A549 (cell line): Measurements from ENCODE around the gene SLC25A5. TPM values are rescaled to one million over a fixed set of nuclear protein-coding genes. Genes with fewer than 3 reads are reported as not detected.

Experiments
- ATAC-seq, 2 experiments: fragments of 200-7000 bp in 1 of 2; fragments of >200 bp in 1 of 2; cut with Nextera tagmentation in 1 of 2; cut with Tn5 transposase in 1 of 2; 3 replicates each; pipeline versions ENCODE4 v1.8.0 to v1.9.1; 2018 to 2020; ENCODE audit warnings: mild to moderate bottlenecking in 1 of 2, moderate library complexity in 1 of 2
- CTCF ChIA-PET: fragments of 300-600 bp; sonication (Branson Sonifier 250); formaldehyde crosslinking; extraction: SDS; loops from one replicate; lab custom pipeline; 2021; ENCODE audit warnings: antibody characterized with exemption, inconsistent platforms; lab: Yijun Ruan, JAX
- POLR2A ChIA-PET: fragments of 350-600 bp; formaldehyde crosslinking; extraction: SDS; loops from one replicate; lab custom pipeline; 2021; ENCODE audit warnings: antibody characterized with exemption, inconsistent platforms; lab: Yijun Ruan, JAX
- DNase-seq, 2 experiments: peaks; one replicate each; pipeline versions ENCODE4 v3.0.0 to v3.0.0-alpha.2; 2011 to 2016; ENCODE audit warnings: low read depth in 1 of 2, low spot score in 1 of 2
- FAIRE-seq: peaks from 2 replicates; lab custom pipeline; 2011; peaks lifted over from hg19 to GRCh38; lab: Jason Lieb, UNC
- H3K27ac ChIP-seq, 2 experiments: fragments of >200 bp; sonication (Bioruptor Twin); formaldehyde crosslinking; 3 replicates each; pipeline ENCODE4 v1.5.1; 2016 to 2017
- H3K4me1 ChIP-seq: fragments of >200 bp; sonication (Bioruptor Twin); formaldehyde crosslinking; 3 replicates; pipeline ENCODE4 v1.6.1; 2016
- H3K4me2 ChIP-seq: fragments of >200 bp; sonication (Bioruptor Twin); formaldehyde crosslinking; 3 replicates; pipeline ENCODE4 v1.6.1; 2016
- H3K4me3 ChIP-seq: fragments of >200 bp; sonication (Bioruptor Twin); formaldehyde crosslinking; 3 replicates; pipeline ENCODE4 v1.5.1; 2016
- H3K9me3 ChIP-seq: fragments of >200 bp; sonication (Bioruptor Twin); formaldehyde crosslinking; 3 replicates; pipeline ENCODE4 v1.6.1; 2016
- BCL3 ChIP-seq: fragments of >200 bp; sonication (Bioruptor Twin); formaldehyde crosslinking; IDR thresholded peaks from 3 replicates; pipeline ENCODE4 v1.6.1; 2016
- BHLHE40 ChIP-seq: IDR thresholded peaks from 2 replicates; pipeline ENCODE4 v1.6.1; 2012; ENCODE audit warnings: low read depth, low read length, inconsistent platforms
- CBX2 ChIP-seq: fragments of 200-600 bp; sonication (generic); IDR thresholded peaks from 2 replicates; pipeline ENCODE4 v1.6.1; 2016; ENCODE audit warnings: low read depth, mild to moderate bottlenecking, borderline replicate concordance
- CHD4 ChIP-seq: fragments of 200-600 bp; sonication (generic); IDR thresholded peaks from 2 replicates; pipeline ENCODE4 v1.6.1; 2016; ENCODE audit warnings: antibody characterized with exemption, mild to moderate bottlenecking, borderline replicate concordance
- E2F6 ChIP-seq: IDR thresholded peaks from 2 replicates; pipeline ENCODE4 v1.6.1; 2012; ENCODE audit warnings: low read depth, borderline replicate concordance
- ESRRA ChIP-seq: fragments of 150-350 bp; IDR thresholded peaks from 2 replicates; pipeline ENCODE4 v1.6.1; 2014; ENCODE audit warnings: mild to moderate bottlenecking, low read length, borderline replicate concordance
- FOSL2 ChIP-seq, 2 experiments: fragments of 450-650 bp in 1 of 2; fragments of >200 bp in 1 of 2; sonication (Bioruptor Twin) in 1 of 2; formaldehyde crosslinking; IDR thresholded peaks; 2 replicates each; pipeline versions ENCODE4 v1.5.0 to v1.6.1; 2016 to 2020; ENCODE audit warnings: mild to moderate bottlenecking in 1 of 2, moderate library complexity in 1 of 2
- HDAC2 ChIP-seq: fragments of 200-600 bp; sonication (generic); IDR thresholded peaks from 2 replicates; pipeline ENCODE4 v1.6.1; 2016
- HEYL ChIP-seq: fragments of 250-450 bp; sonication (Bioruptor Pico); IDR thresholded peaks from 2 replicates; pipeline ENCODE4 v1.8.0; 2021; ENCODE audit warnings: mild to moderate bottlenecking, moderate library complexity
- JUN ChIP-seq, 2 experiments: fragments of >200 bp; sonication (Bioruptor Twin); formaldehyde crosslinking; IDR thresholded peaks; 2 replicates in 1 of 2; 3 replicates in 1 of 2; pipeline ENCODE4 v1.6.1; 2016 to 2017
- KDM5A ChIP-seq: fragments of 200-600 bp; sonication (generic); IDR thresholded peaks from 2 replicates; pipeline ENCODE4 v1.6.1; 2016; ENCODE audit warnings: antibody characterized with exemption, mild to moderate bottlenecking
- MAFK ChIP-seq: fragments of 450-650 bp; IDR thresholded peaks from 2 replicates; pipeline ENCODE4 v1.6.1; 2014; ENCODE audit not compliant: partially characterized antibody
- MAX ChIP-seq: IDR thresholded peaks from 2 replicates; pipeline ENCODE4 v1.6.1; 2012
- NPAS2 ChIP-seq: fragments of 250-450 bp; sonication (Bioruptor Pico); IDR thresholded peaks from 2 replicates; pipeline ENCODE4 v1.8.0; 2022; ENCODE audit warnings: mild to moderate bottlenecking, moderate library complexity, borderline replicate concordance
- POLR2A ChIP-seq: IDR thresholded peaks from 2 replicates; pipeline ENCODE4 v1.6.1; 2012; ENCODE audit warnings: mild to moderate bottlenecking, low read length
- POLR2AphosphoS2 ChIP-seq: conservative IDR thresholded peaks from 2 replicates; pipeline ENCODE4 v1.6.1; 2012; ENCODE audit warnings: low read length, improper control_type of control experiment, inconsistent platforms
- RAD21 ChIP-seq, 2 experiments: fragments of >200 bp in 1 of 2; sonication (Bioruptor Twin) in 1 of 2; formaldehyde crosslinking in 1 of 2; IDR thresholded peaks in 1 of 2; conservative IDR thresholded peaks in 1 of 2; 2 replicates in 1 of 2; 3 replicates in 1 of 2; pipeline ENCODE4 v1.6.1; 2012 to 2018; ENCODE audit warnings: inconsistent platforms in 1 of 2
- USF2 ChIP-seq: fragments of 450-650 bp; IDR thresholded peaks from 2 replicates; pipeline ENCODE4 v1.6.1; 2014; ENCODE audit warnings: antibody characterized with exemption
- WGBS: methylation state at CpG from one replicate; pipeline ENCODE4 v1.1.6; 2017; ENCODE audit errors: missing lambda C conversion rate; 5-methylcytosine and 5-hydroxymethylcytosine counted together
- polyA minus RNA-seq: library from RNA; depleted of rRNA, polyadenylated mRNA; stranded (reverse); fragments of >200 nt; gene quantifications from 2 replicates; pipeline ENCODE4 v1.2.3, GENCODE V29; 2011; rRNA and poly(A)+ RNA removed
- polyA plus RNA-seq, 4 experiments: library from polyadenylated mRNA; depleted of rRNA in 3 of 4; stranded (reverse); fragments of >200 nt; fragmentation: RNase III in 1 of 4; extraction: RNeasy Plus Mini Kit Qiagen cat#74134 plus additional on column Dnase treatment in 1 of 4; gene quantifications; 2 replicates in 3 of 4; 3 replicates in 1 of 4; pipeline ENCODE4 v1.2.3, GENCODE V29; 2011 to 2017

SLC25A5 gene
- polyA plus RNA-seq (2011; rRNA removed), result 739 and 750 TPM in 2 replicates
- polyA plus RNA-seq (2012; cell fraction: cytosol; rRNA removed), result 992 and 1,002 TPM in 2 replicates
- 1,027 and 1,105 TPM in 2 replicates for polyA plus RNA-seq (2012; cell fraction: nucleus; rRNA removed)
- 604 to 638 TPM (median 625 TPM) in 3 replicates for polyA plus RNA-seq (2017; fragmentation: RNase III; extraction: RNeasy Plus Mini Kit Qiagen cat#74134 plus additional on column Dnase treatment)
- 805 and 878 TPM in 2 replicates for polyA minus RNA-seq

- DNase-seq (peak; percentile 60 to 88), FAIRE-seq (no peak), ATAC-seq (peak; percentile 95 to 97)
- Histone ChIP-seq H3K9me3 (no peaks in the 10 kb centered on the region), H3K4me1 (peaks cover 17% of the 10 kb centered on the region), H3K27ac (peak within 1 kb of the TSS; percentile 97 to 98), H3K4me3 (peak within 1 kb of the TSS; percentile 98), H3K4me2 (peak within 1 kb of the TSS; percentile 97)
- ChIA-PET POLR2A (interaction anchor here (0.6 to 2.0 kb wide), 25 partner anchors 9 to 900 kb away, joined by 3 to 28 read pairs (median 4); partner anchors contain the start of genes AKAP14, NKRF, RPL39 and UBE2A), CTCF (interaction anchor here (0.9 to 5.0 kb wide), 5 partner anchors 9 to 44 kb away, joined by 4 to 34 read pairs (median 27); no protein-coding TSS in a partner anchor)
- 18% methylated on average over 12 of the region's 46 CpGs for WGBS
- peak; percentile 59; the same call in 1 of the 2 replicates for TF ChIP-seq MAX
- TF ChIP-seq POLR2A, result peak; percentile 93
- TF ChIP-seq ESRRA, result 0 out of 2 replicates have a peak, but pooled peaks have one; percentile 39
- no peak for TF ChIP-seq HEYL (CRISPR knock-in tag)
- no peak for TF ChIP-seq NPAS2
- TF ChIP-seq POLR2AphosphoS2, result no peak
- no peak for TF ChIP-seq HDAC2
- TF ChIP-seq CHD4, result no peak
- TF ChIP-seq JUN (IDR thresholded peaks at IDR 0.05), result peak; percentile 76 to 91; a peak in 4 of 5 replicates
- no peak for TF ChIP-seq CBX2
- no peak for TF ChIP-seq FOSL2 (IDR thresholded peaks at IDR 0.05)
- TF ChIP-seq FOSL2 (CRISPR knock-in tag; IDR thresholded peaks at IDR 0.05), result no peak
- peak; percentile 97 for TF ChIP-seq E2F6
- peak; percentile 62 for TF ChIP-seq BHLHE40
- TF ChIP-seq USF2, result peak; percentile 43; the same call in 1 of the 2 replicates
- TF ChIP-seq BCL3, result peak; percentile 90; the same call in 2 of the 3 replicates
- TF ChIP-seq RAD21 (conservative IDR thresholded peaks at IDR 0.05 in 1 of 2, IDR thresholded peaks at IDR 0.05 in 1 of 2), result no peak
Observed at GRCh38 chrX:119467842-119468550, at the start of gene SLC25A5. SLC25A5 (plus strand) TSS chrX:119468444; CDS start chrX:119468516, 72 bp downstream.

- Histone ChIP-seq H3K9me3 (no peaks in the 10 kb centered on the region), H3K4me1 (peaks cover 10% of the 10 kb centered on the region; the same call in 2 of the 3 replicates), H3K4me2 (no peak overlapping the region), H3K27ac (no peak overlapping the region), H3K4me3 (no peak overlapping the region)
- TF ChIP-seq MAFK (peak; percentile 28), KDM5A (no peak), ESRRA (no peak), CHD4 (no peak)
- DNase-seq (no peak), FAIRE-seq (no peak), ATAC-seq (no peak)
- ChIA-PET CTCF (interaction anchor here (1.1 to 1.2 kb wide), 2 partner anchors 27 to 64 kb away, joined by 3 to 4 read pairs; no protein-coding TSS in a partner anchor), POLR2A (no interaction called here)
- WGBS, result 93% methylated on average over 4 of the region's 4 CpGs
Observed at GRCh38 chrX:119419146-119419545, 49.1 kb upstream of the SLC25A5 start.
